Esophagus squamous epithelium (tissue), 4 donors: ENCODE data around the gene OR2T5.
"Not testable (repeated sequence)": the region's sequence is repeated elsewhere in the genome, so short reads cannot be mapped to it uniquely, and the experiment has no call there.

Experiments
- POLR2A ChIP-seq, 4 donors: fragments of 450-650 bp; IDR thresholded peaks; one replicate each; pipeline ENCODE4 v1.6.1; 2017; ENCODE audit warnings: antibody characterized with exemption in 4 of 4, mild to moderate bottlenecking in 4 of 4, moderate library complexity in 3 of 4
- TF ChIP-seq, protein P1 (sequence below), 6 experiments: fragments of 450-650 bp in 4 of 6; fragments of 200-600 bp in 2 of 6; sonication (generic) in 2 of 6; IDR thresholded peaks; one replicate each; pipeline ENCODE4 v1.5.1; 2016 to 2019; ENCODE audit warnings: antibody characterized with exemption in 6 of 6, mild to moderate bottlenecking in 4 of 6, moderate library complexity in 4 of 6

DNA sequence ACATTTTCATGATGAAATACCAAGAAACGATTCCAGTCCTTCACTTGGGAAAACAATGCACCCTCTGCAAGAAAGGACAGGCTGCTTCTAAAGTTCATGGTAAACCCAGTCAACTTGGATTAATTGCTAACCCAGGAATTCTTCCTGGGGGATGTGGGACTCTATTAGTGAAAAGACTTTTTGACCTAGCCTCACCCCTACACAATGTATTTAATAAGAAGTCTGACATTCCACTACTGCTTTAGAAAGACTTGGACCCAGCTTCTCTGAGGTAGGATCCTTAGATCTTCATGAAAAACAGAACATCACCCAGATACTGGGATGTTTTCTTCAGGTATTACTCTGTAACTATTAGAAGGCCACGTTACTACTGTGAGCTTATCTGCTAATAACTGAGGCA is 43.0 kb upstream of the OR2T5 start, which contains the start of gene OR2T2:
- TF ChIP-seq, protein P1, sequence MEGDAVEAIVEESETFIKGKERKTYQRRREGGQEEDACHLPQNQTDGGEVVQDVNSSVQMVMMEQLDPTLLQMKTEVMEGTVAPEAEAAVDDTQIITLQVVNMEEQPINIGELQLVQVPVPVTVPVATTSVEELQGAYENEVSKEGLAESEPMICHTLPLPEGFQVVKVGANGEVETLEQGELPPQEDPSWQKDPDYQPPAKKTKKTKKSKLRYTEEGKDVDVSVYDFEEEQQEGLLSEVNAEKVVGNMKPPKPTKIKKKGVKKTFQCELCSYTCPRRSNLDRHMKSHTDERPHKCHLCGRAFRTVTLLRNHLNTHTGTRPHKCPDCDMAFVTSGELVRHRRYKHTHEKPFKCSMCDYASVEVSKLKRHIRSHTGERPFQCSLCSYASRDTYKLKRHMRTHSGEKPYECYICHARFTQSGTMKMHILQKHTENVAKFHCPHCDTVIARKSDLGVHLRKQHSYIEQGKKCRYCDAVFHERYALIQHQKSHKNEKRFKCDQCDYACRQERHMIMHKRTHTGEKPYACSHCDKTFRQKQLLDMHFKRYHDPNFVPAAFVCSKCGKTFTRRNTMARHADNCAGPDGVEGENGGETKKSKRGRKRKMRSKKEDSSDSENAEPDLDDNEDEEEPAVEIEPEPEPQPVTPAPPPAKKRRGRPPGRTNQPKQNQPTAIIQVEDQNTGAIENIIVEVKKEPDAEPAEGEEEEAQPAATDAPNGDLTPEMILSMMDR (IDR thresholded peaks at IDR 0.05): not testable (repeated sequence)
- TF ChIP-seq POLR2A (IDR thresholded peaks at IDR 0.05): not testable (repeated sequence)
